GM19043 (cell line): ENCODE data around the gene PTPRH.
"Not testable (repeated sequence)": the region's sequence is repeated elsewhere in the genome, so short reads cannot be mapped to it uniquely, and the experiment has no call there.

Experiments
- ATAC-seq: cut with Tn5 transposase; IDR thresholded peaks from one replicate; pipeline ENCODE4 v1.9.1; 2021; ENCODE audit warnings: low read depth; ENCODE audit not compliant: unreplicated experiment

The PTPRH gene

DNA sequence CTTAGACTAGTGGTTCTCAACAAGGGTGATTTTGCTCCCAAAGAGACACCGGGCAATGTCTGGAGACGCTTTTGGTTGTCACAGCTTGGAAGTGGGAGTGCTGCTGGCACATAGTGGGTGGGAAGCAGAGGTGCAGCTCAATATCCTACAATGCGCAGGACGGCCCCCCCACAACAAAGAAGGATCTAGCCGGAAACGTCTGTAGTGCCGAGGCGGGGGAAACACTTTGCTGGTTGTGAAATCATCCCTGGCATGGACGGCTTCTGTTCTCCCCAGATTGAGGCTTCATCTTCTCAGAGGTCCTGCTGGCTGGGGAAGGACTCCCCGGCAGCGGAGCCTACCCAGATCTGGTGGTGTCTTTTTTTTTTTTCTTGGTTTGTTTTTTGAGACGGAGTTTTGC lies 15.8 kb downstream of the PTPRH start:
- ATAC-seq: no peak

DNA sequence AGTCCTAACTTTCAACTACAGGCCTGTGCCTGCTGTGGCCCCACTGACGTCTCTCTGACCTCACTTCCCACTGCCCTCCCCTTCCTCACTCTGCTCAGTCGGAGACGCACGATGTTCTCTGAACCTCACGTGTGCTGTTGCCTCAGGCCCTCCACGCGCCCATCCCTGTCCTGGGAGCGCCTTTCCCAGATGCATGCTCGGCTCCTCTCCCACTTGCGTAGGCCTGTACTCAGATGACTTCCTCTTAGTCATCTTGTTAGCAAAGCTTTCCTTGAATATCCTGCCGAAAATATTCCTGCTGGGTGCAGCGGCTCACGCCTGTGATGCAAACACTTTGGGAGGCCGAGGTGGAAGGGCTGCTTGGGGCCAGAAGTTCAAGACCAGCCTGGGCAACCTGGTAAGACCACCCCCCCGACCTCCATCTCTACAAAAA lies 19.9 kb downstream of the PTPRH start:
- no peak for ATAC-seq

DNA sequence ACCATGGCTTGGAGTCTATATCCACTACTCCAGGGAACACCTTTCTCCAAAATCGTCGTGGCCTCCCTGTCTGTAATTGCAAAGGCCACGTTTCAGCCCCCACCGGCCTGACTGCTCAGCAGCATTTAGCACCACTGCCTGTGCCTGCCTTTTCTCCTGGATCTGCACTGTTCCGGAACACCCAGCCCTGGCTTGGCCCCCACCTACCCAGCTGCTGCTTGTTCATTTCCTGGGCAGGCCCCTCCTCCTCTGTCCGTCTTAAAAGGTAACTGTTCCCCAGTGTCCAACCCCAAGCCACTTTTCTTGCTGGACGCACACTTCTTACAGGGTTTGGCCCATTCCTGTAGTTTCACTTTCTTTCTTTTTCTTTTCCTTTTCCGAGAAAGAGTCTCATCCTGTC lies 20.7 kb downstream of the PTPRH start:
- no peak for ATAC-seq

DNA sequence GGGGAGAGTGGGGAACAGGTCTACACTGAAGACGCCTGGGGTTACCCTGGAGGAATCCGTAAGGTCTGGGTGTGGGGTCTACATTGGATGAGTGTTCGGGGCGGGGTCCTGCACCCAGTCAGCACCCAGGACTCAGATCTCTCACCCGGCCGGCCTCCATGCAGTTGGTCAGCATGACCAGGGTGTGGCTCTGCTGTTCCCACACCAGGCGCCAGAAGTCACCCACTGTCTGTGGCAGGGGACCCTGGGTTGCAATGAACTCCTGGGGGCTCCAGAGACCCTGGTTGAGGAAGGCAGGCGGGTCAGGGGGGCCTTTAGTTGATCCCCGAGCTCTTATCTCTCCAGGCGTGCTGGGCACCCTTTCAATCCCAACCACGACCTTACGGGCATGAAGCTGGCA lies 23.2 kb downstream of the PTPRH start:
- ATAC-seq: no peak

DNA sequence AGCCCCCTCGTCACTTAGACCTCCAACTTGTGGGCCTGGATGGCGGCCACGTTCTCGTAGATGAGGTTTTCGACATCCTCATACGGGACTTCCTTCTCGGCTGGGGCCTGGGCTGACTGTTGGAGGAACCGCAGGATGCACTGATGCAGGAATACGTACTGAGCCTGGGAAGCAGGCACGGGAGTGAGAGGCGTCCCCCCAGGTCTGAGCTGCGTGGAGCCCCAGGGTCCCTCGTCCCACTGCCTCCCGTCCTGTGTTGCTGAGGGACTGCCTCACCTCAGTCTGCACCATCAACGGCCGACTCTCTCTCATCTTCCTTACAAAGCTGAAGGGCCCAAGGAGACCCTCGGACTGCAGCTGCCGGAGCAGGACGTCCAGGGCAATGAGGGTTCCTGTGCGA lies 27.6 kb downstream of the PTPRH start:
- ATAC-seq: no peak

DNA sequence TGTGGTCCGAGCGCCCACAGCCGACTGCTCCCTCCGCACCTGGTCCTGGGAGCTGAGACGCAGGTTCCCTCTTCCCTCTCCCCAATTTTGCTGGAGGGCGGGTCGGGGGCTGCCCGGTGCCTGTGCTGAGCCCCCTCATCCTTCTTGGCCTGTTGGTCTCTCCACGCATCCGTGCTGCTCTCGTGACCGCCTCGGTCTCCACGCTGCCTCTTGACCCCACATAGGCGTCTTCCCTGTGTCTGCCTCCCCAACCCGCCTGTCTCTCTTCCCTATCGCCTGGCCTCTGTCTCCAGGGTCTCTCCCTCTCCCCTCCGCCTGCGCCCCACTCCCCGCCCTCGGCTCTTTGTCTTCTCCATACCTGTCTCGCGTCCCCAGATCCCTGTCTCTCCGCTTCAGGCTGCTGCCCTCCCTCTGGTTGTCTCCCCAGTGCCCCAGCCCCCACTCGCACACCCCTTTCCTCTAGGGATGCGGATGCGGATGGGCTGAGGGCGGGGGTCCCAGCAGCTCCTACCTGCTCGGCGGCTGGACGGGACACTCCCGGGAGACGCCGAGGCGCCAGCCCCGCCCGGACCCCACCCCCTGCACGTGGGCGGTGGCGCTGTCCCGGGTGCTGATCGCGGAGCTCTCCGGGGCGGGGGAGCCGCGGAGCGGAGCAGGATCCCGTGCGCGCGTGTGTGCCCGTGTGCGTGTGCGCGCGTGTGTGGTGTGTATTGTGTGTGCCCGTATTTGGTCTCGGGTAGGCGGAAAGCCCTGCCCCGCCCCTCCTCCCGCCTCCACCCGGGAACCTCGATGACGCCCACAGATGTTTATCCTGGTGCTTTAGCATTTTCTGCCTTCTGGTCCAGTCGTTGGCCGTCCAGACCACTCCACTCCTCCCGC lies 29.5 kb downstream of the PTPRH start, which contains the start of gene SYT5:
Gene SYT5 (minus strand): TSS at position 684 of the 879 bp plus-strand sequence. CDS start 1,248 bp downstream, outside the sequence.
- no peak for ATAC-seq

DNA sequence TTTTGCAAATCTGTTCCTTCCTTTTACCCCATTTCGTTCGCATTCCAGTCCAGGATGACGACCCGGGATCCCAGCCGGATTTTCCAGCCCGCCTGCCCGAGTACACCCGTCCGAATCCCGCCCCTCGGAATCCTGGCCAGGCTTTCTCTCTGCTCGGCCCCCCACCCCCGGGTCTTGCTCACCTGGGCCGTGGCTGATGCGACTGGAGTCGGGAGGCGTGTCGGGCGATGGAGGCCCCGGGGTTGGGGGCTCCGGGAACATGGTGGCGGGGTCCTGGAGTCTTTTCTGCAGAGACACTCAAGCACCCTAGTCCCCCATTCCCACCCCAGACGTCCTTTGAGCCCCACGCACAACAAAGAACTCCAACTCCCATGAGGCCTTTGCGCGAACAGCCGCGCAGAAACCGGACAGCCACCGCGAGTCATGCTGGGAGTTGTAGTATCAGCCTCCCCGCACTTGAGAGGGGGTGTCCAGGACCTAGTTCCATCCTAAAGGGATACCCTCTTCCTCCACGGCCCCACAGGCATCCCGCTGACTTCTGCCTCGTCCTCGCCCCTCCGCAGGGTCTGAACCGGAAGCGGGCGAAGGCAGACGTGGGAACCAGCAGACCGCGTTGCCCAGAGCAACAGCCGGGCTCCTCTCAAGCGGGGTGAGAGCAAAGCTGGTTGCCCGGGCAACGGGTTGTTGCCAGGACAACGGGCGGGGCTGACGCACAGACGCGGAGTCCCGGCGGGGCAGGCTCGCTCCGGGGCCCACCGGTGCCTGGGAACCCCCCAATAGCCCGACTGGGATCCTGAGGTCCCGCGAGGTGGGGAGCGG lies 30.3 kb downstream of the PTPRH start:
- ATAC-seq: no peak

DNA sequence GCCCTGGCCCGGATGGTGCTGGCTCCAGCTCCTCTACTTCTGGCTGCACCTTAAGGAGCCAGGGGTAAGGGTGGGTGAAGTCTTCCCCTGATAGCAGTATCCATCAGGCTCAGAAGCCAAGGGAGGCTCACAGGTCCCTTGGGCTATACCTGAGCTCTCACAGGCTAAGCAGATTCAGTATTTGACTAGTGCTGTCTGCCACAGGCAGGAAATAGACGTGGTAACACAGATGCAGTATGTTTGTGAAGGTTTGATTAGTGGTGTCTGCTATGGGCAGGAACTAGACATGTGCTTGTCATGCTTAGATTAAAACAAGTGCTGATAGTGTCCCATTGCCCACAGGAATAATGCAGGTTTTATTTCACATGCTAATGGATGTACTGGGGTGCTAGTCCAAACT lies 33.2 kb downstream of the PTPRH start:
- no peak for ATAC-seq

DNA sequence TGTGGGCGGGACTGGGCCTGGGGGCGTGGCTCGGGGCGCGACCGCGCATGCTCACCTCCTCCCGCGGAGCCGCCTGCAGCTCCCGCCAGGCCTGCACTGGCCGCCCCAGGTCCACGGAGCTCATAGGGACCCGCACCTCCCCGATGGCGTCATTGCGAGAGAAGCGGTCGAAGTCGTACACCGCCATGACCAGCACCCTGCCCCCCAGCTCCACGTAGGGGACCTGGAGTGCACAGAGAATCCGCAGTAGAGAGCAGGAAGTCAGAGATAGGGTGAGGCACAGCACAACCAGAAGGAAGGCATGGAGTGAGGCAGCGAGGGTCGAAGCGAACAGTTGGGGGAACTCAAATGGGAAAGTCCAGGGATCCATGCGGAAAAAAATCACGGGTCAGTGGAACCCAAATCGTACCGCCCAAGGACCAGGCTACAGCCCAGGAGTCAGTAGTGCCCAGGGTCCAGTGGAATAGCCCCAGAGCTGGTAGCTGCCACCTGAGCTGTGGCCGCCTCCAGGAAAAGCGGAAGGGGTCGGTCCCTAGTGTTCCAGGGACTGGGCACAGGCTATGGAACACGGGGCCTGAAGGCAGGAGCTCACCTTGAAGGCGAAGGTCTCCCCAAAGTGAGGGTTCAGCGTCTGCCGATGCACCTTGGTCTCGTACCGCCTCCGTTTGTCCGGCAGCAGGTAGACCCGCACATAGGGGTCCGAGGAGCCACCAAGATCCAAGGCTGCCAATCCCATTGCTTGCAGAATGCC lies 34.0 kb downstream of the PTPRH start:
- no peak for ATAC-seq

DNA sequence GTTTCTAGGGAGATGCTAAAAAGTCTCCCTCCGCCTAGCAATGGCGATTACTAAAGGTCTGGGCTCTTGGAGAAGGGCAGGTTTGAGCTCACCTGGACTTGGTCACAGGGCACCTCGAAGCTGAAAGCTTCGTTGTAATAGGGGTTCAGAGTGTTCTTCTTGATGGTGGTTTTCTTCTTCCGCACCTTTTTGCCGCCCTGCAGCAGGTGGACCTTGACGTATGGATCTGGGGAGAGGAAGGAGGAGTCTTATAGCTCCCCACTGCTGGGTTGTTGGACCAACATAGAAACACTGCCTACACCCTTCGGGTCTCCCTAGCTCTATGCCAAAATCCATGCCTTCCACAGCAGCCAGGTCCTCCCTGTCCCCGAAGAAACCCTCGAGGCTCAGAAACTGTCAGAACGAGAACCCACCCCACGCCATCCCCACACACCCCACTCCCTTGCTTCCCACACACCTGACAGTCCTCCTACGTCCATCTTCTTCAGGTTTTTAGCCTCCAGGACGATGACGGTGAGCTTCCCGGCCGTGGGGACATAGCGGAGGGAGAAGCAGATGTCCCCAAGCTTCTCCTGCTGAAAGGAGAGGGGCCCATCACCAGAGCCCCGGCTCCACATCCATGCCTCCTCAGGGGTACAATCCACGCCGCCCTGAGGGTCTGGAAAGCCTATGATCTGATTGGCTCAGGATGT lies 34.7 kb downstream of the PTPRH start:
- ATAC-seq: no peak

DNA sequence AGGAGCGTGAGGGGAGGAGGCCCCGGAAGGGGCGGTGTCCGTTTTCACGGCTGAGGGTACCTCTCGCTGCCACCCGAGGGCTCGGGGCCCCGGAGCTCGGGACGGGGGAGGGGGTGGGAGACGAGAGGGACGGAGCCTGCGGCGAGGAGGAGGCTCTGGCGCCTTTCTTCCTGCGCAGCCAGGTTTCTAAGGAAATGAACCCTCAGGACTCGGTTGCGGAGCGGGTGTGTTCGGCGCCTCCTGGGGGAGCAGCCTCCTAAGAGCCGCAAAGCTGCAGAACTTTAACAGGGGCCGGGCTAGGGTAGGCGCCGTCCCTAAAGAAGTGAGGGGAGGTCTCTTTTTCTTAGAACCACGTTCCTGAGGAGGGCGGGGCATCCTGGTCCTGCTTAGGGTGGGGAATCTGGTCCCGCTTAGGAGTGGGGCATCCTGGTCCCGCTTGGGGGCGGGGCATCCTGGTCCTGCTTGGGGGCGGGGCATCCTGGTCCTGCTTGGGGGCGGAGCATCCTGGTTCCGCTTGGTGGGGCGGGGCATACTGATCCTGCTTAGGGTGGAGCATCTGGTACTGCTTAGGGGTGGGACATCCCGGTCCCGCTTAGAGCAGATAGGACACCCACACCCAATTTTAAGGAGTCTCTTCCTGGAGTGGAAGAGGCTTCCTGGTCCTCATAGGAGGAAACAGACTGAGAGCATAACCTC lies 35.4 kb downstream of the PTPRH start:
- ATAC-seq: no peak

DNA sequence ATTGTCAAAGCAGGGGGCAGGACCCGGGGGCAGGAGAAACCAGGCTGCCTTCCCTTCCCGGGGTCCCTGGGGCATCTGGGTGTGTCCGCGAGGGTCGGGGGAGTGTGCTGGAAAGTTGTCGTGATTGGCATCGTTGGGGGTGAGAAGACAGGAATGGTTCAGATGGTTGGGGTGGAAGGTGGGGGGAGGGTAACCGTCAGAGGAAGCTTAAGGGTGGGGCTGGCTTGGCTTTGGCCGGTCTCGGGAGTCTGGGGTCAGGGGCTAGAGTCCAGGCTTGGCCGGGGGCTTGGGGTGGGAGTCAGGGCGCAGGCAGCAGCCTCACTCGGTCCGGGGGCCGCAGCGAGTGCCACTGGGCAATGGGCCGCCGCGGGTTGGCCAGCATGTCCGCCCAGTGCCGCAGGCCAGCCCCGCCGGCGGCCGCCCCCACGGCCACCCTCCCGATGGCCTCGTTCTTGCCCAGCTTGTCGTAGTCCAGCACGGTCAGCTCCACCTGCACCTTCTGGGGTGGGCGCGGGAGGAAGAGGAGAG lies 36.1 kb downstream of the PTPRH start:
- no peak for ATAC-seq

DNA sequence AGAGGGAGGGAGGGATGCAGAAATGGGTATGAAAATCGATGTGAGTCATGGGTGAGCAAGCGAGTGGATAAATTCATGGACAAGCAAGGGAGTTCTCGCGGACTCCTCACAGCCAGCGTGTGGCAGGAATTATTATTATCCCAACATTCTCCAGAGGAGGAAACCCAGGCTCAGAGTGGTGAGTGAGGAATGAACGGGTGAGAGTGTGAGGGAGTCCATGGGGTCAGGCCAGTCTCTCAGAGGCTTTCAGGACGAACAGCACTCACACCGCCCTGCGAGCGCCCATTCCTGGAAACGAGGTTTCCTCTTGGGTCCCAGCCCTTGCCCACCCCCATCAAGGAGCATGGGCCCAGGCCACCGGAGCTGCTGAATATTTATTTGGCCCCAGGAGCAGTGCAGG lies 36.6 kb downstream of the PTPRH start:
- no peak for ATAC-seq

DNA sequence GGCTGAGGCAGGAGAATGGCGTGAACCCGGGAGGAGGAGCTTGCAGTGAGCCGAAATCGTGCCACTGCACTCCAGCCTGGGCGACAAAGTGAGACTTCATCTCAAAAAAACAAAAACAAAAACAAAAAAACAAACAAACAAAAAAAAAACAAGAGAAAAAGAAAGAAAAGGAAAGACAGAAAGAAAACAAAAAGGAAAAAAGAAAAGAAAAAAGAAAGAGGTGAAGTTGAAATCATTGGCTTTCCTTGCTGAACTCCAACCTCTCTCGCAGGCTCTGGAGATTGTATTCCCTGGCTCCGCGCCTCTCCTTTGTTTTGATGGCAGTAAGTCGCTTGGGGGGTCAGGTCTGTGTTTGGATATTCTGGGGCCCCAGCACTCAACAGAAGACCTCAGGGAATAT lies 37.0 kb downstream of the PTPRH start:
- not testable (repeated sequence) for ATAC-seq

DNA sequence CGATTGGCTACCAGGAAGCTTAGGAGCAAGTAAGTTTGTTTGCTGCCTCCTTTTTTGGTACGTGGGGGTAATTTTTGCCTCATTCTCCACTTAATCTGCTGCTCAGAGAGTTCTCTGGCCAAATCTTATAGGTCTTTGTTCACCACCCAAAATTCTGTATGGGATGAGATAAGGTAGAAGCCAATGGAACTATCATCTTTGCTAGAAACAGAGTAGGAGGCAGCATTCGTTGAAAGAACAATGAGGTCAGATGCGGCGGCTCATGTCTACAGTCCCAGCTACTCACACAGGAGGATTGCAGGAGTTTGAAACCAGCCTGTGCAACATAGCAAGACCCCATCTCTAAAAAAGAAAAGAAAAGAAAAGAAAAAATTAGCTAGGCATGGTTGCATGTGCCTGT lies 37.9 kb downstream of the PTPRH start:
- no peak for ATAC-seq

DNA sequence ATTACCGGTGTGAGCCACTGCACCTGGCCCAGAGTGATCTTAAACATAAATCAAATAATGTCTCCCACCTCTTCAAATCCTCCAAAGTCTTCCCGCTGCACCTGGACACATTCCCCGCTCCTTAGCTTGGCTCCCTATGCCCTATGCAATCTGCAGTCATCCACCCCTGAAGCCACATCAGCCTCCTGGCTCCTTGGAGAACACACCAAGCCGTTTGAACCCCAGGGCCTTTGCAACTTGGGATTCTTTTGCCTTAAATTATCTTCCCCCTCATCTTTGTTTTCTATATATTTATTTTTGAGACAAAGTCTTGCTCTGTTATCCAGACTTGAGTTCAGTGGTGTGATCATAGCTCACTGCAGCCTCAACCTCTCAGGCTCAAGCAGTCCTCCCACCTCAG lies 40.2 kb downstream of the PTPRH start:
- ATAC-seq: no peak

DNA sequence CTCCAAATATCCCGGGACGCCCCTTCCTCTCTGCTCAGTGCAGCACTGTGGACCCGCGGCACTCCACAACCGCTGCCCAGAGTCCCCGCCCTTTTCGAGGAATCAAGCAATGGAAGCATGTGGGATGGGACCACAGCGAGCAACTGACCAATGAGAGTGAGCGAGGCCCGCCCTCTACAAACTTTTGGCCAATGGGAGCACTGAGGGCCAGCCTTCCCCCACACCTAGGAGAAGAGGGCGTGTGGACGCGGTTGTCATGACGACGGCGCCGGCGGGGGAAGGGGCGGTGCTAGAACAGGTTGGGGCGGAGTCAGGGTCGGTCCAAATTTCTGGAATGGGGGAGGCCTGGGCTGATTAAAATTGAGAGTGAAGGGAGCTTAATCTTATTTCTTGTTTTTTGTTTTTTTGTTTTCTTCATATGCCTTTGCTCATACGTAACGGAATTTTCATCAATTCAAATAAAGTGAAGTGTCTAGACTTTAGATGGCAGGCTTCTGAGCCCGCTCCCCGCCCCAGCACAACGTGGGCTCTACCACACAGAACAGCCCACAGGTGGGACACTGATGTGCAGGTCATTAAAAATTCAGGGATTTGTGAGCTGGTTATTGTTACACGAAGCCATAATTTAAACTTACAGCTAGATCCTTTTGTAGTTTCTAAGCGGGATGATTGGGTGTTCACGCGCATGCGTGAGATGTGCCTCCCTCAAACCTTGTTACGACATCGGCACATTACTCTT lies 42.6 kb downstream of the PTPRH start, which contains the start of gene DNAAF3:
Gene DNAAF3 (minus strand): TSS at position 84 of the 739 bp plus-strand sequence. CDS start 200 bp downstream, outside the sequence.
- no peak for ATAC-seq

DNA sequence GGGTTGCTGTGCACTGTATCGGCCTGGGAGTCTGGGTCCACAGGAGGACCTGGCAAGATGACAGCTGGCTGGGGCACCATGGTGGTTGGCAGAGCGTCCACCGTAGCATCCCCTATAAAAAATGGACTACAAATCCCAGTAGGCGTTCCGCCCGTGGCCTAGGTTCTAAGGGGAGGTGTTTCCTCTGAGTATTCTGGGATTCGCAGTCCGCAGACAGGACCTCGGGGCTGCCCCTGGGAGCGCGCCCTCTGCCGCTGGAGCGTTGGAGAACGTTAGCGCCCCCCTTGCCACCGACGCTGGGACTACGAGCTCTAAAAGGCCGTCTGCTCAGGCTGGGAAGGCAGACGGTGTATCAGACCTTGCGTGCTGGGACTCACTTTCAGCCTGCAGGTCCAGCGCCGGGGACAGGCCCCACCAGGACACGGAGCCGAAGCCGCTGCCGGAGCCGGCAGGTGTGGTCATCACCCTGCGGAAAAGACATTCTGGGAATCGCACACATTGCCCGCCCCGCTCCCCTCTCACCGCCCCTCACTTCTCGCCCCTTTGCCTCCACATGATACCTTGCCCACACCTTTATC lies 43.3 kb downstream of the PTPRH start:
- ATAC-seq: no peak
